HepG2 (cell line): ENCODE data around the gene U2AF2. TPM values are rescaled to one million over a fixed set of nuclear protein-coding genes. Genes with fewer than 3 reads are reported as not detected.

Experiments
- CEBPG ChIP-seq: IDR thresholded peaks from 2 replicates; pipeline ENCODE4 v1.6.1; 2016
- FOSL2 ChIP-seq: sonication (generic); formaldehyde crosslinking; IDR thresholded peaks from 2 replicates; pipeline ENCODE4 v1.4.0; 2020; ENCODE audit warnings: missing genetic modification reagents
- HDAC6 ChIP-seq: fragments of 200-600 bp; sonication (generic); IDR thresholded peaks from 2 replicates; pipeline ENCODE4 v1.7.0; 2017; ENCODE audit warnings: mild to moderate bottlenecking, antibody characterized with exemption, low read length, low read depth
- HOXA3 ChIP-seq: sonication (generic); formaldehyde crosslinking; IDR thresholded peaks from 2 replicates; pipeline ENCODE4 v1.5.0; 2020; ENCODE audit warnings: missing genetic modification reagents
- NONO ChIP-seq, 2 experiments: fragments of 450-650 bp in 1 of 2; sonication (generic) in 1 of 2; formaldehyde crosslinking in 1 of 2; IDR thresholded peaks in 1 of 2; conservative IDR thresholded peaks in 1 of 2; 2 replicates each; pipeline versions ENCODE4 v1.6.1 to v1.8.0; 2017 to 2022; ENCODE audit warnings: mild to moderate bottlenecking in 1 of 2, missing genetic modification reagents in 1 of 2, moderate library complexity in 1 of 2
- NR1H2 ChIP-seq: sonication (generic); formaldehyde crosslinking; IDR thresholded peaks from 2 replicates; pipeline ENCODE4 v1.8.1; 2022; ENCODE audit warnings: low read depth, missing genetic modification reagents, borderline replicate concordance
- POLR2G ChIP-seq: fragments of 200-400 bp; formaldehyde crosslinking; IDR thresholded peaks from 2 replicates; pipeline ENCODE4 v1.6.1; 2018; ENCODE audit warnings: mild to moderate bottlenecking, low read depth, low read length, moderate library complexity
- RAD21 ChIP-seq: fragments of 450-650 bp; formaldehyde crosslinking; IDR thresholded peaks from 2 replicates; pipeline ENCODE4 v1.5.0; 2020; ENCODE audit warnings: mild to moderate bottlenecking
- RXRA ChIP-seq: sonication (generic); formaldehyde crosslinking; IDR thresholded peaks from 2 replicates; pipeline ENCODE4 v1.5.1; 2020; ENCODE audit warnings: missing genetic modification reagents
- SAFB2 ChIP-seq: sonication (generic); formaldehyde crosslinking; IDR thresholded peaks from 2 replicates; pipeline ENCODE4 v1.5.1; 2020; ENCODE audit warnings: missing genetic modification reagents, low read depth, mild to moderate bottlenecking, borderline replicate concordance
- SOX6 ChIP-seq, 2 experiments: fragments of 450-650 bp in 1 of 2; sonication (generic) in 1 of 2; formaldehyde crosslinking in 1 of 2; IDR thresholded peaks; 2 replicates each; pipeline versions ENCODE4 v1.4.0 to v1.6.1; 2017 to 2020; ENCODE audit warnings: antibody characterized with exemption in 1 of 2, mild to moderate bottlenecking in 1 of 2, missing genetic modification reagents in 1 of 2
- SRY ChIP-seq: sonication (generic); formaldehyde crosslinking; IDR thresholded peaks from 2 replicates; pipeline ENCODE4 v1.8.0; 2022; ENCODE audit warnings: mild to moderate bottlenecking, missing genetic modification reagents
- TEAD3 ChIP-seq: optimal IDR thresholded peaks from 2 replicates; pipeline ENCODE3; 2016; ENCODE audit warnings: borderline replicate concordance
- TFDP2 ChIP-seq: sonication (generic); formaldehyde crosslinking; IDR thresholded peaks from 2 replicates; pipeline ENCODE4 v1.4.0; 2020; ENCODE audit warnings: missing genetic modification reagents
- YY1 ChIP-seq: IDR thresholded peaks from 2 replicates; pipeline ENCODE4 v1.6.1; 2011; ENCODE audit warnings: low read length, low read depth, moderate library complexity, mild to moderate bottlenecking; ENCODE audit not compliant: insufficient read depth, insufficient replicate concordance
- ZBTB38 ChIP-seq: sonication (generic); formaldehyde crosslinking; IDR thresholded peaks from 2 replicates; pipeline ENCODE4 v1.5.1; 2020; ENCODE audit warnings: mild to moderate bottlenecking, missing genetic modification reagents
- ZNF333 ChIP-seq: sonication (generic); formaldehyde crosslinking; IDR thresholded peaks from 2 replicates; pipeline ENCODE4 v1.4.0; 2020; ENCODE audit warnings: mild to moderate bottlenecking, missing genetic modification reagents, borderline replicate concordance
- ZNF343 ChIP-seq: sonication (generic); formaldehyde crosslinking; IDR thresholded peaks from 2 replicates; pipeline ENCODE4 v1.4.0; 2020; ENCODE audit warnings: mild to moderate bottlenecking, missing genetic modification reagents
- ZNF615 ChIP-seq: sonication (generic); formaldehyde crosslinking; IDR thresholded peaks from 2 replicates; pipeline ENCODE4 v1.5.0; 2020; ENCODE audit warnings: mild to moderate bottlenecking, missing genetic modification reagents, borderline replicate concordance
- ZNF629 ChIP-seq: sonication (generic); formaldehyde crosslinking; conservative IDR thresholded peaks from 2 replicates; pipeline ENCODE4 v1.5.0; 2020; ENCODE audit warnings: missing genetic modification reagents
- ZNF749 ChIP-seq: sonication (generic); formaldehyde crosslinking; IDR thresholded peaks from 2 replicates; pipeline ENCODE4 v1.8.0; 2022; ENCODE audit warnings: mild to moderate bottlenecking, missing genetic modification reagents, moderate library complexity, borderline replicate concordance
- ZNF768 ChIP-seq: sonication (generic); formaldehyde crosslinking; IDR thresholded peaks from 2 replicates; pipeline ENCODE4 v1.4.0; 2020; ENCODE audit warnings: missing genetic modification reagents
- ZNF790 ChIP-seq: sonication (generic); formaldehyde crosslinking; IDR thresholded peaks from 2 replicates; pipeline ENCODE4 v1.8.0; 2022; ENCODE audit warnings: missing genetic modification reagents, mild to moderate bottlenecking, borderline replicate concordance
- polyA plus RNA-seq, 8 experiments: library from polyadenylated mRNA; depleted of rRNA in 3 of 8; stranded (reverse) in 7 of 8; unstranded in 1 of 8; fragments of >200 nt; fragmentation: Illumina TruSeq in 4 of 8; extraction: Trizol in 4 of 8; gene quantifications; 2 replicates each; pipeline versions ENCODE4 v1.2.1 to v1.2.3, GENCODE V29; 2011 to 2016; ENCODE audit warnings: low read depth in 4 of 8, missing spikeins in 1 of 8, mixed read lengths in 1 of 8; ENCODE audit not compliant: insufficient read depth in 1 of 8
- total RNA-seq, 5 experiments: library from RNA; depleted of rRNA; stranded (reverse); fragments of >200 nt; fragmentation: Illumina TruSeq; extraction: Trizol; gene quantifications; 2 replicates each; pipeline ENCODE4 v1.2.3, GENCODE V29; 2016; ENCODE audit warnings: low read depth in 1 of 5
- TF ChIP-seq, protein P1 (sequence below): IDR thresholded peaks from 2 replicates; pipeline ENCODE4 v1.4.0; 2020; ENCODE audit warnings: mild to moderate bottlenecking, missing genetic modification reagents

U2AF2 gene
- total and polyA plus RNA-seq, 2 of the 13 experiments (the other 11 are each of a cell fraction or from before 2014, with no cell fraction given), result 84.3 to 124 TPM

DNA sequence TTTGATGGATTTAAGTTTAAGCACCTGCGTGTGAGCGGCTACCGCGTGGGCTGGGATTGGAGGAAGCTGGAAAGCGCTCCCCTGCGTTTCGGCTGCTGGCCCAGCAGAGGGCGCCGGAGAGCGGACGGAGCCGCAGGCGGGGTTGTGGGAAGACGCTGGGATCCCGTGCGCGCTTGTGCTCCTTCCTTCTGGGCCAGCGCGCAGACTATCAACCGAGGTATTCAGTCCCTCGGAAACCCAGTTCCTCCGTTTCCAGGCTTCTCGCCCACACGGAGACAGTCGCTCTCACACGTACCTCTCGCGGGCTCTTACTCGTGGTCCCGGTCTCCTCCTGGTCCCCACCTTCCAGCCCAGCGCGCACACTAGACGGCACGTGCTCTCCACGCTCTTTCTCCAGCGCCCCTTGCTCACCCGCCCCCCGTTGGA lies 49.0 kb downstream of the U2AF2 start (continued):
- TF ChIP-seq RXRA (CRISPR knock-in tag) (0 out of 2 replicates have a peak, but pooled peaks have one; percentile 19), ZNF749 (CRISPR knock-in tag) (no peak), NR1H2 (no peak), SOX6 (IDR thresholded peaks at IDR 0.05) (no peak), SOX6 (CRISPR knock-in tag; IDR thresholded peaks at IDR 0.05) (no peak), ZNF790 (CRISPR knock-in tag) (no peak), RAD21 (0 out of 2 replicates have a peak, but pooled peaks have one; percentile 35), NONO (IDR thresholded peaks at IDR 0.05) (no peak), NONO (CRISPR knock-in tag; conservative IDR thresholded peaks at IDR 0.05) (no peak), SAFB2 (CRISPR knock-in tag) (no peak), POLR2G (no peak), ZNF768 (CRISPR knock-in tag) (peak; percentile 16; the same call in 1 of the 2 replicates), ZBTB38 (peak; percentile 77), ZNF343 (CRISPR knock-in tag) (no peak), TFDP2 (CRISPR knock-in tag) (no peak), TEAD3 (no peak), ZNF333 (CRISPR knock-in tag) (no peak), CEBPG (CRISPR knock-in tag) (no peak), HDAC6 (no peak), YY1 (no peak), SRY (no peak), HOXA3 (peak; percentile 66), FOSL2 (no peak), ZNF615 (no peak), ZNF629 (CRISPR knock-in tag) (no peak)
- TF ChIP-seq, protein P1, sequence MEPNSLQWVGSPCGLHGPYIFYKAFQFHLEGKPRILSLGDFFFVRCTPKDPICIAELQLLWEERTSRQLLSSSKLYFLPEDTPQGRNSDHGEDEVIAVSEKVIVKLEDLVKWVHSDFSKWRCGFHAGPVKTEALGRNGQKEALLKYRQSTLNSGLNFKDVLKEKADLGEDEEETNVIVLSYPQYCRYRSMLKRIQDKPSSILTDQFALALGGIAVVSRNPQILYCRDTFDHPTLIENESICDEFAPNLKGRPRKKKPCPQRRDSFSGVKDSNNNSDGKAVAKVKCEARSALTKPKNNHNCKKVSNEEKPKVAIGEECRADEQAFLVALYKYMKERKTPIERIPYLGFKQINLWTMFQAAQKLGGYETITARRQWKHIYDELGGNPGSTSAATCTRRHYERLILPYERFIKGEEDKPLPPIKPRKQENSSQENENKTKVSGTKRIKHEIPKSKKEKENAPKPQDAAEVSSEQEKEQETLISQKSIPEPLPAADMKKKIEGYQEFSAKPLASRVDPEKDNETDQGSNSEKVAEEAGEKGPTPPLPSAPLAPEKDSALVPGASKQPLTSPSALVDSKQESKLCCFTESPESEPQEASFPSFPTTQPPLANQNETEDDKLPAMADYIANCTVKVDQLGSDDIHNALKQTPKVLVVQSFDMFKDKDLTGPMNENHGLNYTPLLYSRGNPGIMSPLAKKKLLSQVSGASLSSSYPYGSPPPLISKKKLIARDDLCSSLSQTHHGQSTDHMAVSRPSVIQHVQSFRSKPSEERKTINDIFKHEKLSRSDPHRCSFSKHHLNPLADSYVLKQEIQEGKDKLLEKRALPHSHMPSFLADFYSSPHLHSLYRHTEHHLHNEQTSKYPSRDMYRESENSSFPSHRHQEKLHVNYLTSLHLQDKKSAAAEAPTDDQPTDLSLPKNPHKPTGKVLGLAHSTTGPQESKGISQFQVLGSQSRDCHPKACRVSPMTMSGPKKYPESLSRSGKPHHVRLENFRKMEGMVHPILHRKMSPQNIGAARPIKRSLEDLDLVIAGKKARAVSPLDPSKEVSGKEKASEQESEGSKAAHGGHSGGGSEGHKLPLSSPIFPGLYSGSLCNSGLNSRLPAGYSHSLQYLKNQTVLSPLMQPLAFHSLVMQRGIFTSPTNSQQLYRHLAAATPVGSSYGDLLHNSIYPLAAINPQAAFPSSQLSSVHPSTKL (CRISPR knock-in tag), result no peak
